A549 (cell line): ENCODE measurements around the gene RASA3.

Experiments
- EP300 ChIP-seq, 2 experiments: fragments of >200 bp; sonication (Bioruptor Twin); formaldehyde crosslinking; IDR thresholded peaks; 2 replicates in 1 of 2; 3 replicates in 1 of 2; pipeline ENCODE4 v1.6.1; 2016 to 2017
- POLR2AphosphoS2 ChIP-seq: conservative IDR thresholded peaks from 2 replicates; pipeline ENCODE4 v1.6.1; 2012; ENCODE audit warnings: low read length, improper control_type of control experiment, inconsistent platforms
- RAD21 ChIP-seq, 2 experiments: fragments of >200 bp in 1 of 2; sonication (Bioruptor Twin) in 1 of 2; formaldehyde crosslinking in 1 of 2; IDR thresholded peaks in 1 of 2; conservative IDR thresholded peaks in 1 of 2; 2 replicates in 1 of 2; 3 replicates in 1 of 2; pipeline ENCODE4 v1.6.1; 2012 to 2018; ENCODE audit warnings: inconsistent platforms in 1 of 2
- TF ChIP-seq, protein P1 (sequence below): fragments of 200-600 bp; sonication (generic); IDR thresholded peaks from 2 replicates; pipeline ENCODE4 v1.6.1; 2016; ENCODE audit warnings: antibody characterized with exemption, mild to moderate bottlenecking, moderate library complexity
- TF ChIP-seq, protein P2 (sequence below): fragments of >200 bp; sonication (Bioruptor Twin); formaldehyde crosslinking; IDR thresholded peaks from 3 replicates; pipeline ENCODE4 v1.5.1; 2016

GRCh38 chr13:114167885-114168284 is 35.5 kb upstream of the RASA3 start:
- no peak for TF ChIP-seq POLR2AphosphoS2
- TF ChIP-seq RAD21 (conservative IDR thresholded peaks at IDR 0.05 in 1 of 2, IDR thresholded peaks at IDR 0.05 in 1 of 2): no peak
- no peak for TF ChIP-seq EP300 (IDR thresholded peaks at IDR 0.05)
- TF ChIP-seq, protein P1, sequence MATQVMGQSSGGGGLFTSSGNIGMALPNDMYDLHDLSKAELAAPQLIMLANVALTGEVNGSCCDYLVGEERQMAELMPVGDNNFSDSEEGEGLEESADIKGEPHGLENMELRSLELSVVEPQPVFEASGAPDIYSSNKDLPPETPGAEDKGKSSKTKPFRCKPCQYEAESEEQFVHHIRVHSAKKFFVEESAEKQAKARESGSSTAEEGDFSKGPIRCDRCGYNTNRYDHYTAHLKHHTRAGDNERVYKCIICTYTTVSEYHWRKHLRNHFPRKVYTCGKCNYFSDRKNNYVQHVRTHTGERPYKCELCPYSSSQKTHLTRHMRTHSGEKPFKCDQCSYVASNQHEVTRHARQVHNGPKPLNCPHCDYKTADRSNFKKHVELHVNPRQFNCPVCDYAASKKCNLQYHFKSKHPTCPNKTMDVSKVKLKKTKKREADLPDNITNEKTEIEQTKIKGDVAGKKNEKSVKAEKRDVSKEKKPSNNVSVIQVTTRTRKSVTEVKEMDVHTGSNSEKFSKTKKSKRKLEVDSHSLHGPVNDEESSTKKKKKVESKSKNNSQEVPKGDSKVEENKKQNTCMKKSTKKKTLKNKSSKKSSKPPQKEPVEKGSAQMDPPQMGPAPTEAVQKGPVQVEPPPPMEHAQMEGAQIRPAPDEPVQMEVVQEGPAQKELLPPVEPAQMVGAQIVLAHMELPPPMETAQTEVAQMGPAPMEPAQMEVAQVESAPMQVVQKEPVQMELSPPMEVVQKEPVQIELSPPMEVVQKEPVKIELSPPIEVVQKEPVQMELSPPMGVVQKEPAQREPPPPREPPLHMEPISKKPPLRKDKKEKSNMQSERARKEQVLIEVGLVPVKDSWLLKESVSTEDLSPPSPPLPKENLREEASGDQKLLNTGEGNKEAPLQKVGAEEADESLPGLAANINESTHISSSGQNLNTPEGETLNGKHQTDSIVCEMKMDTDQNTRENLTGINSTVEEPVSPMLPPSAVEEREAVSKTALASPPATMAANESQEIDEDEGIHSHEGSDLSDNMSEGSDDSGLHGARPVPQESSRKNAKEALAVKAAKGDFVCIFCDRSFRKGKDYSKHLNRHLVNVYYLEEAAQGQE: no peak
- TF ChIP-seq, protein P2, sequence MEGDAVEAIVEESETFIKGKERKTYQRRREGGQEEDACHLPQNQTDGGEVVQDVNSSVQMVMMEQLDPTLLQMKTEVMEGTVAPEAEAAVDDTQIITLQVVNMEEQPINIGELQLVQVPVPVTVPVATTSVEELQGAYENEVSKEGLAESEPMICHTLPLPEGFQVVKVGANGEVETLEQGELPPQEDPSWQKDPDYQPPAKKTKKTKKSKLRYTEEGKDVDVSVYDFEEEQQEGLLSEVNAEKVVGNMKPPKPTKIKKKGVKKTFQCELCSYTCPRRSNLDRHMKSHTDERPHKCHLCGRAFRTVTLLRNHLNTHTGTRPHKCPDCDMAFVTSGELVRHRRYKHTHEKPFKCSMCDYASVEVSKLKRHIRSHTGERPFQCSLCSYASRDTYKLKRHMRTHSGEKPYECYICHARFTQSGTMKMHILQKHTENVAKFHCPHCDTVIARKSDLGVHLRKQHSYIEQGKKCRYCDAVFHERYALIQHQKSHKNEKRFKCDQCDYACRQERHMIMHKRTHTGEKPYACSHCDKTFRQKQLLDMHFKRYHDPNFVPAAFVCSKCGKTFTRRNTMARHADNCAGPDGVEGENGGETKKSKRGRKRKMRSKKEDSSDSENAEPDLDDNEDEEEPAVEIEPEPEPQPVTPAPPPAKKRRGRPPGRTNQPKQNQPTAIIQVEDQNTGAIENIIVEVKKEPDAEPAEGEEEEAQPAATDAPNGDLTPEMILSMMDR: no peak
